Stimulated activated naive CD8-positive, alpha-beta T cell treated with anti-CD3 and anti-CD28 coated beads, Interleukin-15, amount 100 ng/mL, for 72 hours (primary cell): ENCODE measurements around the gene CDH24.
A peak's percentile ranks its signal among the peaks of the same experiment; 100 is the strongest.

Experiments used
- ATAC-seq: fragments of 150-1000 bp; cut with Tn5 transposase; 2 replicates; pipeline ENCODE4 v1.10.0; 2021; ENCODE audit warnings: mild to moderate bottlenecking, moderate library complexity
- DNase-seq, 2 donors: peaks; one replicate each; pipeline ENCODE4 v3.0.0; 2021 to 2022
- H3K27ac Mint-ChIP-seq, 2 donors: one replicate each; pipeline ENCODE4 v1.8.0; 2022; ENCODE audit warnings: mild to moderate bottlenecking in 2 of 2, mixed read lengths in 2 of 2, moderate library complexity in 2 of 2
- H3K27me3 Mint-ChIP-seq: one replicate; pipeline ENCODE4 v1.8.0; 2022; ENCODE audit warnings: mixed read lengths
- H3K4me1 Mint-ChIP-seq: one replicate; pipeline ENCODE4 v1.8.0; 2022; ENCODE audit warnings: mild to moderate bottlenecking, mixed read lengths
- H3K4me3 Mint-ChIP-seq, 2 donors: one replicate each; pipeline ENCODE4 v1.8.0; 2022; ENCODE audit warnings: mild to moderate bottlenecking in 2 of 2, mixed read lengths in 2 of 2, moderate library complexity in 1 of 2
- H3K9me3 Mint-ChIP-seq, 2 donors: one replicate each; pipeline ENCODE4 v1.8.0; 2022; ENCODE audit warnings: mixed read lengths in 2 of 2

Gene CDH24

GRCh38 chr14:23057757-23058653, 685 bp upstream of the CDH24 start:
- Mint-ChIP-seq H3K4me1 (peaks cover 32% of the 10 kb centered on the region), H3K27me3 (peaks cover 17% of the 10 kb centered on the region), H3K27ac (peak overlapping the region; percentile 41 to 81), H3K9me3 (no peaks in the 10 kb centered on the region), H3K4me3 (peak overlapping the region; percentile 75 to 76)
- DNase-seq (peak; percentile 83 to 84), ATAC-seq (peak; percentile 79)

GRCh38 chr14:23056145-23056955, 970 bp downstream of the CDH24 start:
- Mint-ChIP-seq H3K4me1 (peaks cover 32% of the 10 kb centered on the region), H3K27me3 (peaks cover 17% of the 10 kb centered on the region), H3K27ac (no peak overlapping the region), H3K4me3 (peak overlapping the region; percentile 82 to 84), H3K9me3 (no peaks in the 10 kb centered on the region)
- DNase-seq (peak; percentile 71 to 74), ATAC-seq (peak; percentile 77)

- no peak for ATAC-seq
- H3K27me3 Mint-ChIP-seq, result peaks cover 17% of the 10 kb centered on the region
- no peak overlapping the region for H3K27ac Mint-ChIP-seq
- peaks cover 32% of the 10 kb centered on the region for H3K4me1 Mint-ChIP-seq
- H3K9me3 Mint-ChIP-seq, result no peaks in the 10 kb centered on the region
- H3K4me3 Mint-ChIP-seq, result peak overlapping the region in 1 of 2 donors; percentile 84
- no peak for DNase-seq
These were observed 1.6 kb downstream of the CDH24 start for GRCh38 chr14:23055621-23056144.

GRCh38 chr14:23055147-23055550, 2.2 kb downstream of the CDH24 start:
- Mint-ChIP-seq H3K4me3 (no peak overlapping the region), H3K4me1 (peaks cover 32% of the 10 kb centered on the region), H3K27me3 (peaks cover 17% of the 10 kb centered on the region), H3K27ac (no peak overlapping the region), H3K9me3 (no peaks in the 10 kb centered on the region)
- no peak for ATAC-seq
- DNase-seq, result no peak

GRCh38 chr14:23054000-23054811, 3.1 kb downstream of the CDH24 start:
- H3K4me1 Mint-ChIP-seq, result peaks cover 32% of the 10 kb centered on the region
- no peak for ATAC-seq

GRCh38 chr14:23053426-23053825, 3.9 kb downstream of the CDH24 start:
- no peaks in the 10 kb centered on the region for H3K9me3 Mint-ChIP-seq
- no peak for ATAC-seq
- no peak overlapping the region for H3K4me3 Mint-ChIP-seq
- H3K4me1 Mint-ChIP-seq, result peaks cover 32% of the 10 kb centered on the region
- no peak overlapping the region for H3K27ac Mint-ChIP-seq
- peaks cover 17% of the 10 kb centered on the region for H3K27me3 Mint-ChIP-seq
- DNase-seq, result no peak

More at GRCh38 chr14:23054000-23054811, 3.1 kb downstream of the CDH24 start:
- no peak overlapping the region for H3K4me3 Mint-ChIP-seq
- peak; percentile 35 to 39 for DNase-seq
- H3K27ac Mint-ChIP-seq, result peak overlapping the region in 1 of 2 donors; percentile 36
- peaks cover 17% of the 10 kb centered on the region for H3K27me3 Mint-ChIP-seq
- H3K9me3 Mint-ChIP-seq, result no peaks in the 10 kb centered on the region

GRCh38 chr14:23052671-23053070, 4.6 kb downstream of the CDH24 start:
- Mint-ChIP-seq H3K27me3 (peaks cover 17% of the 10 kb centered on the region), H3K9me3 (no peaks in the 10 kb centered on the region), H3K4me1 (peaks cover 25% of the 10 kb centered on the region), H3K27ac (peak overlapping the region; percentile 8 to 42), H3K4me3 (no peak overlapping the region)
- no peak for DNase-seq
- ATAC-seq, result no peak

- Mint-ChIP-seq H3K27ac (peak overlapping the region; percentile 8 to 42), H3K9me3 (no peaks in the 10 kb centered on the region), H3K4me1 (peaks cover 25% of the 10 kb centered on the region), H3K27me3 (peaks cover 16% of the 10 kb centered on the region), H3K4me3 (no peak overlapping the region)
- ATAC-seq (no peak), DNase-seq (no peak)
These were observed 5.1 kb downstream of the CDH24 start for GRCh38 chr14:23052182-23052623.

GRCh38 chr14:23051141-23052057, 5.9 kb downstream of the CDH24 start:
- Mint-ChIP-seq H3K4me1 (peaks cover 17% of the 10 kb centered on the region), H3K9me3 (no peaks in the 10 kb centered on the region), H3K27me3 (peaks cover 8% of the 10 kb centered on the region), H3K4me3 (no peak overlapping the region), H3K27ac (no peak overlapping the region)
- ATAC-seq (no peak), DNase-seq (no peak)

GRCh38 chr14:23049011-23049410, 8.3 kb downstream of the CDH24 start:
- DNase-seq, result no peak

GRCh38 chr14:23047751-23048693, 9.3 kb downstream of the CDH24 start:
- no peak for DNase-seq
- no peaks in the 10 kb centered on the region for H3K27me3 Mint-ChIP-seq
- ATAC-seq, result peak; percentile 63
- H3K4me1 Mint-ChIP-seq, result no peaks in the 10 kb centered on the region
- H3K4me3 Mint-ChIP-seq, result no peak overlapping the region
- peak overlapping the region in 1 of 2 donors; percentile 36 for H3K27ac Mint-ChIP-seq
- no peaks in the 10 kb centered on the region for H3K9me3 Mint-ChIP-seq

More at GRCh38 chr14:23049011-23049410, 8.3 kb downstream of the CDH24 start:
- Mint-ChIP-seq H3K27me3 (no peaks in the 10 kb centered on the region), H3K27ac (no peak overlapping the region), H3K9me3 (no peaks in the 10 kb centered on the region), H3K4me1 (no peaks in the 10 kb centered on the region), H3K4me3 (no peak overlapping the region)
- no peak for ATAC-seq

GRCh38 chr14:23047034-23047634, 10.2 kb downstream of the CDH24 start:
- DNase-seq, result no peak
- no peak overlapping the region for H3K27ac Mint-ChIP-seq

More at GRCh38 chr14:23047034-23047634, 10.2 kb downstream of the CDH24 start:
- Mint-ChIP-seq H3K4me3 (no peak overlapping the region), H3K9me3 (no peaks in the 10 kb centered on the region), H3K27me3 (no peaks in the 10 kb centered on the region), H3K4me1 (no peaks in the 10 kb centered on the region)
- ATAC-seq, result no peak
